Stimulated activated CD8-positive, alpha-beta memory T cell treated with anti-CD3 and anti-CD28 coated beads, Interleukin-15, amount 100 ng/mL, for 1 hour (primary cell): Measurements from ENCODE around the gene KPNB1.

Experiments
- DNase-seq: peaks from one replicate; pipeline ENCODE4 v3.0.0-alpha.2; 2020; ENCODE audit warnings: low read depth

The KPNB1 gene

DNA sequence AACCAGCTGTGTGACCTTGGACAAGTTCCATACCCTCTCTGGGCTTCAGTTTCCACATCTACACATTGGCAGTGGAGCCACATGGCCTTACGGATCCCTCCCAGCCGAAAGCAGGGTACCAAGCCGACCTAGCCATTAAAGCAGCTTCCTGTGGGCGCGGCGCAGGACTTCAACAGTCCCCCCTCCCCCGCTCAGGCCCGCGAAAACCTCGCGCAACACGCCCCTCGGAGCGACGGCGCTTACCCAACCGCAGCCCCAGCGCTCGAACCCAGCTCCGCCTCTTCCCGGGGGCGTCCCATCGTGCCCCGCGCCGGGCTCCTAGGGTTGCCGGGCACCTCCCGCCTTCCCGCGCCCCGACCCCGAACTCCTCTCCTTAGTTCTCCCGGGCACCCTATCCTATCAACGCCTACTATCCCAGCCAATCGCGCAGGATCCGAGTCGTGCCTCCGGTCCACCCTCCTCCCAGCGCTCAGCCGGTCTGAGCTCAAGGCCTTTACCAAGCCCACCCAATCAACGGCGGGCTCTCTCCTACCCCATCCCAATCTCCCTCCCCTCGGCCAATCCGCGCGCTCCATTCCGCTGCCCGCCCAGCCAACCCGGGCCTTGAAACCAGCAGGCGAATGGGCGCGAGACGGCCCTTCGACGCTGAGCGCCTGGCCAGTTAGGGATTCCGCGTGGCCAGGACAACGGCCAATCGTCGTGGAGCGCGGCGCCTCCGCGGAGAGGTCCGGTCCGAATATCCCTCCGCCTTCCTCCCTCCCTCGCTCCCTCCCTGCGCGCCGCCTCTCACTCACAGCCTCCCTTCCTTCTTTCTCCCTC is at the start of gene KPNB1:
TSS of gene KPNB1 (plus strand) at position 767 of the 819 bp plus-strand sequence. CDS start 326 bp downstream, outside the sequence.
- DNase-seq, result peak; percentile 91

DNA sequence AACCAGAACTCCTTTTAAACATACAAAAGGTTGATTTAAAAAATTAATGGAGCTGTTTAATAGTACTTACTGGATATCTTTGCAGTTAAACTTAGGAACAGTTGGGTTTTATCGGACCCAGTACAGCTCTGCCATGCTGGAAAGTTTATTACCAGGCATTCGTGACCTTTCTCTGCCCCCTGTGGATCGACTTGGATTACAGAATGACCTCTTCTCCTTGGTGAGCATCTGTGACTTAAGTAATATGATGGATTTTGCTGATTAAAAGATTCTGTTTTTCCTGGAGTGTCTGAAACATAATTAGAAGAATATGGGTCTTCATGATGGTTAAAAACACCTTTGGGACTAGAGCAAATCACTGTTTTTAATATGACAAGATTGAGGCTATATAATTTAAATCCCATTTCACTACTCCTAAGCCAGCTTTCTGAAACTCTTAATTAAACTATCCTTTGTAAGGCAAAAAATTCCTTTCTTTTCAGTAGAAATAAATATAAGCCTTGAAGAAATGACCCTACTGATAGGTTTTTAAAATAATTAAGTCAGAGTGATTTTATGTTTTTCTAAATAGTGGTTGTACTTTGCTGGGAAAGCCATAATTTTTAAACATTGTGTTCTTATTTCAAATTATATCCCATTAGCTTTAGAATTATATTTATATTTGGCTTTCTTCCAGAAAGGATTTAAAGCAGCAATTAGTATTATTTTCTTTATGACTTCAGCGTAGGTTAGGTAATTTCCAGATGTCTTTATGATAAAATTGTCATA is 45.7 kb upstream of the KPNB1 start:
- no peak for DNase-seq

DNA sequence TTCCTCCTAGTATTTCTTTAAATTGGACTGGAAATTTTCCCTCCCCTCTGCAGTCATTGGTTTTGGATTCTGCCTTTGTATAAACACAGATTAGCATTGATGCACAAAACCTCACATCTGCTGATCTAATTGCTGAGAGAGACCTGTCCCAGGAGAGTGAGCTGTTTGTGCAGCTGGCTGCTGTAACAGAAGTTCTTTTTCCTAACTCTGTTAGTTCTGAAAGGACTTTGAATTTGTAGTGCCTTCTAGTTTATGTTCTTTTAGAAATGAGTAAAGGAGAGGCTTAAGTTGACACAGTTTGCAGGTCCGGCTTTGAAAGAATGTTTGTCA is 45.2 kb upstream of the KPNB1 start:
- no peak for DNase-seq

GRCh38 chr17:47605011-47605410 is 44.7 kb upstream of the KPNB1 start:
- DNase-seq, result no peak

- no peak for DNase-seq
Observed at GRCh38 chr17:47607481-47607880, 42.2 kb upstream of the KPNB1 start.

- no peak for DNase-seq
Observed at GRCh38 chr17:47611372-47612350, 38.1 kb upstream of the KPNB1 start.

DNA sequence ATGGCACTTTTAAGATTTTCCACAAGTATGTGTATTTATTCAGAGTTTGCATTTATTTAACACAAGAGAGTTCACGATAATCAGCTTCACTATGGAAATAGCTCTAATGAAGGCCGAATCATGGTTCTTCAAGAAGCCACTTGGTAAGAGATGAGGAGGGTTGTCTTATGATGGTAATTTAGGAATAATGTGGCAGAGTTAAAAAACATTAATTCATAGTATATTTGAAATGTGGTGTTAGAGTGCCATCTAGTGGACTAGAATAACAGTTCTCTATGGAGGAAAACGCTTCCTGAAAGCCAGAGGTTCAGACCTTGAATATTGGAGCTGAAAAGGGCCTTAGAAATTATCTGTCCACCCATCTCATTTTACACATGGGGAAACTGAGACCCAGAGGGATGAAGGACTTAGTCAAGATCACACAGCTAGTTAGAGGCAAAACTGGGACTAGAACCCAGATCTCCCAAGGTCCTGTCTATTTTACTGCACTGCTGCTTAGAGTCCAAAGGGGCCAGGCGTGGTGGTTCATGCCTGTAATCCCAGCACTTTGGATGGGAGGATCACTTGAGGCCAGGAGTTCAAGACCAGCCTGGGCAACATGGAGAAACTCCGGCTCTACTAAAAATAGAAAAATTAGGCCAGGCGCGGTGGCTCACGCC is 33.8 kb upstream of the KPNB1 start:
- DNase-seq, result no peak

GRCh38 chr17:47618410-47618809 is 31.3 kb upstream of the KPNB1 start:
- DNase-seq, result no peak

DNA sequence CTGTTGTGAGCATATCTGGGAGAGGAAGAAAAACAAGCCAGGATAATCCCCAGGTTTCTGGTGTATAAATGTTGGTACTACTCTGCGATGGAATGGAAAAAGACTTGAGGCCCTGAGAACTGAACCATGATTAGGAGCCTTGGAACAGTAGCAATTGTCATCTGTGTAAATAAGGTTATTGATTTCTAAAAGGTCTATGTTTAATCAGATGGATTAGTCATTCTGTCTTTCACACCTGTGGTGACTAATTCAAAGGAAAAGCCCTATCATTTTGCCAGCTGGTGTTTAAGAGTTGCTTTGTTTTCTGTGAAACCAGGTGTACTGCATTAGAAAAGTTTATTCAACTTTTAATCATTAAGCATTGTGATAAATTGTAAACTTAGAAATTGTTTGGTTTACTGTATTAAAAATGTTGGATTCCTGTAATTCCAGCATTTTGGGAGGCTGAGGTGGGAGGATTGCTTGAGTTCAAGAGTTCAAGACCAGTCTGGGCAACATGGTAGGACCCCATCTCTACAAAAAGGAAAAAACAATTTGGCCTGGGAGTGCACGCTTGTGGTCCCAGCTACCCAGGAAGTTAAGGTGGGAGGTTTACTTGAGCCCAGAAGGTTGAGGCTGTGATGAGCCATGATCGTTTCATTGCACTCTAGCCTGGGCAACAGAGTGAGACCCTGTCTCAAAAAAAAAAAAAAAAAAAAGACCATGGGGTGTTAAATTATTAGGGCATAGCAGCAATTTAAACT is 29.0 kb upstream of the KPNB1 start:
- no peak for DNase-seq

GRCh38 chr17:47621293-47622179 is 28.2 kb upstream of the KPNB1 start:
- DNase-seq, result no peak

DNA sequence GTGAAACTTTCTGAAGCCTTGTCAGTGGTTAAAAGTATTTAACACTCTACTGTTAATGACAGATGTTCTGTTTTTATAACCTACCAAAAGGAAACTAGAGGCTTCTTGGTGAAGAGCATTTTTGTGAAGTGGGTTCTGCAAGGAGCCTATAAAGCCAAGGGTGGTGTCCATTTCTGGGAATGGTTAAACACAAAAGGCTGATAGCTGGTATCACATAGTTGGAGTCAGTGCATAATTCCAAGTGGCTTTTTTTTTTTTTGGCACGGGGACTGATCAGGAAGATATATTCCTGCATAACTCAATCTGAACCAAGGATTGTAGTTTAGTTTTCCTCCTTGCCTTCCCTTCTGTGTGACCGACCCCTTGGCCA is 27.6 kb upstream of the KPNB1 start:
- no peak for DNase-seq

GRCh38 chr17:47624727-47625068 is 25.0 kb upstream of the KPNB1 start:
- DNase-seq, result no peak

DNA sequence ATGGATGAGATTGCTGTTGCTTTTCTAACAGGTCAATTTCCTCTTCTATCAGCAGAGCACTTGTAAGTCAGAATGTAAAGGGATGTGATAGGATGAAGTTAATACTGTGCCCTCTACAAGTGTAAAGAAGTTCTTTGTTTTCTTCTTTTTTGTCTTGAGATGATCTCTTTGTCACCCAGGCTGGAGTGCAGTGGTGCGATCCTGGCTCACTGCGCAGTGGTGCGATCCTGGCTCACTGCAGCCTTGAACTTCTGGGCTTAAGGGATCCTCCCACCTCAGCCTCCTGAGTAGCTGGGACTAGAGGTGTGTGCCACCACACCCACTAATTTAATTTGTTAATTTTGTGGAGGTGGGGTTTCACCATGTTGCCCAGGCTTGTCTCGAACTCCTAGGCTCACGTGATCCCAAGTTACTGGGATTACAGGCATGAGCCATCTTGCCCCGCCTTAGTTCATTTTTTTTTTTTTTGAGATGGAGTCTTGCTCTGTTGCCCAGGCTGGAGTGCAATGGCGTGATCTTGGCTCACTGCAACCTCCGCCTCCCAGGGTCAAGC is 21.6 kb upstream of the KPNB1 start:
- no peak for DNase-seq

DNA sequence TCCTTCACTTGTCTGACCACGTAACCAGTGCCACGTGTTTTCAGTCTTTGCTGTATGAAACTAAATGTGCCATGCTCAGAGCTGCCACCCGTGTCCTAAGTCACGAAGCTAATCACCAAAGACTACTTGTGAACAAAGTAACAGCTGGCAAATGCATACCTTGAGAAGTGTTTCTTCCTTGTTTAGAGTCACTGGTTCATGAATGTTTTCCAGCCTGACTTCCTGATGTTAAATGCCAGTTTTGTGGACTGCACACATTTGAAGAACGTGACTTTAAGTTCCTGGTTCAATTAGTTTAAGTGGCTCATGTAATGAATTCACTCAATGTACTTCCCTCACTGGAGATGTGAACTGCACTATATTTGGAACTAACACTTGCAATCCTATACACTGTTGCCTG is 19.9 kb upstream of the KPNB1 start:
- no peak for DNase-seq

DNA sequence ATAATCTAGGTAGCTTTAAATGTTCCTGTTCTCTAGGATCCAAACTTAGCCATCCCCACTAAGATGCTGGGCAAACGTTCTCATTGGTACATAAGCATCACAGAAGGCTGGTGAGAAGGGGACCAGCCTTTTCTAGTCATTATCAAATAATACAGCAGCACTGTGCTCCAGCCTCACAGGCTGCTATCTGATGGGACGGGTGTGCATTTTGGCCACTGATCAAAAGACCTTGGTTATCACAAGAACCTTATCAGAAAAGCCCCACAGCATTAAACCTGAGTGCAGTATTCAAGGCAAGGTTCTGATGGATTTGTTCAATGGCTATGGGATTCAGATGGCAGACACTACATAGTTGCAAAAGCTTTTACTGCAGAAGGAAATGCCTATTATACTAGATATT is 19.1 kb upstream of the KPNB1 start:
- no peak for DNase-seq

DNA sequence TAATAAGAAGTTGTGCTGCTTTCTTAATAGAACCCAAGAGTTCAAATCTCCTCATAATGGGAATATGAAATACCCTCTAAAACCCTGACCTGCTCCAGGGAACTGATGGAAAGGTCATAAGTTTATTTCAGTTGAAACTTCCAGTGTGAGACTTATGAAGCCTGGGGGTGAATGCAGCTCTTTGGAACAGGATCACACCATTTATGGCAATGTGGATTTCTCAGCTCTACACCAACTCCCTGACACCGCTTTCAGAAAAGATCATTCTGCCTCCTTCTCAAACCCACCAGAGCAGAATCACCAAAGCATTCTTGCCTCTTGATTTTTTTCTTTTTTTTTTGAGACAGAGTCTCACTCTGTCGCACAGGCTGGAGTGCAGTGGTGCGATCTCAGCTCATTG is 16.7 kb upstream of the KPNB1 start:
- DNase-seq, result no peak

DNA sequence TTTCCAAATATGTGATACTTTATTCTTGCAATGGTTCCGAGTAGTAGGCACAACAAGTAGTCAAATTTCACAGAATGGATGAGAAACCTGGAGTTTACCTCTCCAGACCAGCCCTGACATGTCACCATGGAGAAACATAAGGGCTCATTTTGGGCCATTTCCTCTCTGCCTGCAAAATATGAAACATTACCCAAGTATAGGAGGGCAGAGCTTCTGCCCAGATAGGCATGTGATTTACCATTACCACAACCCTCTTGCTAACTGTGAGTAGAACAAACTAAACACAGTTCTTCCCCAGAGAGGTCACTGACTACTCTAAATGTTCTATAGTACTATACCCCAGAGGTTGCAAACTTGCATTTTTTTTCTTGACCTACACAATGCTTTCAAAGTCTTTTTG is 15.7 kb upstream of the KPNB1 start:
- no peak for DNase-seq

GRCh38 chr17:47634870-47635269 is 14.8 kb upstream of the KPNB1 start:
- DNase-seq, result no peak

DNA sequence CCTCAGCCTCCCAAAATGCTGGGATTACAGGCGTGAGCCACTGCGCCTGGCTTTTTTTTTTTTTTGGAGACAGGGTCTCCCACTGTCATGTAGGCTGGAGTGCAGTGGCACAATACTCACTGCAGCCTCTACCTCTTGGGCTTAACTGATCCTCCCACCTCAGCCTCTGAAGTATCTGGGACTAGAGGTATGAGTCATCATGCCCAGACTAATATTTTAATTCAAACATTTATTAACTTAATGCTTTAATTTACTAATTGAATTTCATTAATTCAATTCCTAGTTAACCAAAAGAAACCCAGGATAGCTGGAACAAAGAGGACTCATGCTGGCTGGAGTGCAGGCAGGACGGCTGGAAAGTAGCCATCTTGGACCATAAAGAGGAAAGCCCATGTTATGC is 14.0 kb upstream of the KPNB1 start:
- no peak for DNase-seq
